ENCODE data around the gene SKIDA1.
A peak's percentile ranks its signal among the peaks of the same experiment; 100 is the strongest.

Gene SKIDA1

DNA sequence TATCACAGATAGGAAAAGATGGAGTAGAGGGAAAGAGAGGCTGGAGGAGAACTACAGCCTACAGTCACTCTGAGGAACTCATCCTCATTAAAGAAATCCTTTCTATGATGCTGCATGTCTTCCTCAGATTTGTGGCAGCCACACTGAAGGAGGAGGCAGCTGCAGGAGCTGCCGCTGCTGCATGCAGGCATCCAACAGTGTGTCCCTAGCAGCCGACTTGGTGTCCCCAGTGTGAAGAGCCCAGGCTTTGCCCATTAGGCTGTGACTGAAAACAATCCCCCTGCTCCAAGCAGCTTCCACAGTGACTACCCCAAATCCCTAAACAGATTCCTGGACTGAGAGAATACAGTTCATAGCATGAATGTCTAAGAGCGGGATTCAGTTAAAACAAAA lies 23.1 kb downstream of the SKIDA1 start:
- DNase-seq (ENCODE audit: low read depth in 2 of 2): no peak

DNA sequence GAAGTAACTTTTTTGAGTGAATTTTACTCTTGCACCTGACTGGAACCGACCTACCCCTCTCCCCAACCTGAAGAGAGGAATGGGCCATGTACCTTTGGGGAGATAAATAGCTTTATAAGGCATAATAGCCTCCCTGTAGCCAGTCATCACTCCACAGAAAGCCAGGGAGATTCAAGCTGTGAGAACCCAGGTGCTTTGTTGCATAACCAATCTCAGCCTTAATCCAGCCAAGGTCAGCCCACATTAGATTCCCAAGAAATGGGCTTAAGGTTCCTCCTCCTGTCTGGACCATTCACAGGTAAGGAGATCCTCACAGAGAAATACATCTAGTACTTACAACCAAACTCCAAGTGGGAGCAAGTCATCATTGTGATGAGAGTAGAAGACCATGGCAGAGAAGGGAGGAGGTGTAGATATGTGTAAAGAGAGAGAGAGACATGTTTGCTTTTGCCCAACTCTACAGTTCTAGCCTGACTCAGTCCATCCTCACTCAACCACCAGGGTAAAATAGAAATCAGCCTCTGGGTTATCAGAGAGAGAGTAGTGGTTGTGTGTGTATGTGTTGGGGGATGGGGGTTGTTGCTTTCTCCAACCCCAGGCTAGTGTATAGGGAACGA lies 23.6 kb downstream of the SKIDA1 start:
- DNase-seq (ENCODE audit: low read depth in 2 of 2): no peak

GRCh38 chr10:21501091-21501490 lies 24.4 kb downstream of the SKIDA1 start:
- DNase-seq (ENCODE audit: low read depth in 2 of 2): no peak

DNA sequence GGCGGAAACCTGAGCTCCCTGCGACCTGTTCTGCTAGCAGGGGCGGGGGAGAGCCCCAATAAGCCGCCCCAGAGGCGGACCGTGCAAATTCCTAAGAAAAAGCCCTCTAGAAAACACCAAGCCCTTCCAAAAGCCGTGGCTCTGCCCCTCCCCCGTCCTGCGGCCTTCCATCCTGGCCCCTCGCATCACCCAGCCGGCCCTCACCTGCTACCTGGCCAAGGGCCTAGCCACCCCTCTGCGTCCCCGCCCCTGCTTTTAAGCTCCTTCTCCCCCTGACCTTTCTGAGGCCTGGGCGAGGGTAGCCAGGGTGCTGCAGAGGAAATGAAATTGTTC lies 24.9 kb downstream of the SKIDA1 start:
- DNase-seq (ENCODE audit: low read depth in 2 of 2): no peak

GRCh38 chr10:21499701-21500577 lies 25.5 kb downstream of the SKIDA1 start:
- no peak for DNase-seq (ENCODE audit: low read depth in 2 of 2)

GRCh38 chr10:21498986-21499385 lies 26.5 kb downstream of the SKIDA1 start:
- DNase-seq (ENCODE audit: low read depth in 2 of 2): no peak

DNA sequence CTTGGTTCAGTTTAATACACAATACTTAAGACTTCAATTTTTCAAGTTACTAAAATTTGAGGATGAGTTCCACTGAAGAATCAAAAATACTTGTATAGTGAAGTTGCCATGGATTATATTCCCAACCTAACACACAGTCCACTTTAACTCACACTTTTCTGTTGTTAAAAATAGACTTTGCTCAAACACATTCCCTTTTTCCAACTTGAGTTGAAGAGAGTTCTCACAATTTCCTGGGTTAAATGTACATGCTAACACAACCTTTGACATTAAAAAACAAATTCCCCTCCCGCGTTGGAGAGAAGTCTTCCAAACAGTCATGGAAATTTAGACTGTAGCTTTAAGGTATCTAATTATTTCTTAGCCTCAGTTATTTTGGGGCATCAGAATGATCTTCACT lies 27.1 kb downstream of the SKIDA1 start:
- DNase-seq (ENCODE audit: low read depth in 2 of 2): no peak

- DNase-seq (ENCODE audit: low read depth in 2 of 2): no peak
Observed at GRCh38 chr10:21497177-21497807, 28.2 kb downstream of the SKIDA1 start.

GRCh38 chr10:21496343-21497176 lies 28.9 kb downstream of the SKIDA1 start:
- DNase-seq (ENCODE audit: low read depth in 2 of 2): no peak

DNA sequence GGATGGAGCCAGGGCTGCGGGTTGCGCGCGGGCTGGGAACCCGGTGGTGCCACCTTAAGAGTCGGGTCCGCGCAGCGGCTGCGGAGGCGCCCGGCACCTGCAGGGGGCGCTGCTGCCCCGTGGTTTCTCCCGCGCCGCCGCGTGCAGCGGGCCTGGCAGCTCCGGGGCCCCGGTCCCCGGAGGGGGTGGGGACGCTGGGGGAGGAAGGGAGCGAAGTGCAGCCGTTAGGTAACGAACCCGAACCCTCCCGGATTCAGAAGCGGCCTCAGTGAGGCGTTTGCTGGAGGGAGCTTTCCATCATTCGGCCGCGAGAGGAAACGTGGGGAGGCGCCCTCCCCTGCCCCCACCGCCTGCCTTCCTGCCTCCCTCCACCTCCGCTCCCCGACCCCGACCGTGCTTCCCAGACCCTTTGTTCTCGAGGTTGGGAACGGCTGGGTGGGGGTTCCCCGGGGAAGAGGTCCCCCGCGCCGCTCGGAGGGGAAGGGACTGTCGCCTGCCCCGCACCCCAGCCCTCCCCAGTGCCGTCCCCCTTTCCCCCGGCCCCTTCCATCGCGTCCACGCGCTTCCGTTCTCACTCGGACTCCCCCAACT lies 29.6 kb downstream of the SKIDA1 start:
- DNase-seq (ENCODE audit: low read depth in 2 of 2): peak; percentile 72 to 89

- DNase-seq (ENCODE audit: low read depth in 2 of 2): no peak
Observed at GRCh38 chr10:21495002-21495751, 30.3 kb downstream of the SKIDA1 start.

DNA sequence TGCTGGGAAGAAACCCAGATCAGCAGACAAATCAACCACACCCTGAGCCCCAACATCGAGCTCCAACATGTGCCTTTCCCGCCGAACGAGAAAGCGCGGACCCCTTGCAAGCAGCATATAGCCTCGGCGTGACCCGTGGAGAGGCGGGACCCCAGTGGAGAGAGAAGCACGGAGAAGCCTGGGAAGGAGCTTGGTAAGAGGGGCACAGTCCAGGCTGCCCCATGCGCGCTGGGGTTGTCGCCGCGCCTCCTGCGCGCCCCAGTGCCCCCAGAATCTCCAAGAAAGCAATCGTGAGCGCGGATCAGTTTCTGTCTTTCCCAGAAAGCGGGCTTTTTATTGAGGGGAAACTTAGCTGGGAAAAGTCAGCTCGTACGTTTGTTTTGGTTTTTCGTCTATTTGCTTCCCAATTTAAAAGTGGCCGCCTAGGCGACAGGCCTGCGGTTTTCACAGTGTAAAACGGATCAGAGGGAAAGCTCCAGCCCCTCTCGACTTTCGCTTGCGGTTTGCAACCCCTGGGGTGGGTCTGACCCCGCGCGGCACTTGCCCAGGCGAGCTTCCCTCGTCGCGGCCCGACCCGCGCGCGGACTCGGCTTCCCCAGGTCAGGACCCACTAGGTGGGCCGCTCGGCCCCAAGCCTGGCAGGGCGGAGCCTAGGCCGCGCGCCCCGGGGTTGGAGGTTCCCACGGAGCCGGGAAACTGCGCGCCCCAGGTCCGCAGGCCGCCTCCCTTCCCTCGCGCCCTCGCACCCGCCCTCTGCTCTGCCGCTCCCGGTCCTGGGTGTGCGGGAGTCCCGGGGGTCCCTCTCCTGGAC lies 31.1 kb downstream of the SKIDA1 start:
- DNase-seq (ENCODE audit: low read depth in 2 of 2): no peak

GRCh38 chr10:21493784-21494183 lies 31.7 kb downstream of the SKIDA1 start:
- DNase-seq (ENCODE audit: low read depth in 2 of 2): no peak

GRCh38 chr10:21492421-21492820 lies 33.1 kb downstream of the SKIDA1 start:
- no peak for DNase-seq (ENCODE audit: low read depth in 2 of 2)

DNA sequence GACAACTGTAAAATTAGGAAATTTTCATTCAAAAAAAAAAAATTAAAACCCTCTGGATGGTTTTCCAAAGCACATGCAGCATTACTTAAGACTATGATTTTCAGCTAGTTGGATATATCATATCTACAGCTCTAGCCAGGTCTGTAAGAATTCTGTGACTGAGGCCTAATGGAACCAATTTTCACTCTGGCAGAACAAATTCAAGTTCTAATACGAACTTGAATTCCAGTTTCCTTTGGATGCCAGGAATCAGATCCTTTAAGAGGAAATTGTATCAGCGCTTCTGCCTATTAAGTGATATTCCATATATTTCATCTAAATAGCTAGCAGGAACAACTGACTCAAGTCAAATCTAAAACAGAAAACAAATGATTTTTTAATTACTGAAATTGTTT lies 34.8 kb downstream of the SKIDA1 start:
- no peak for DNase-seq (ENCODE audit: low read depth in 2 of 2)

DNA sequence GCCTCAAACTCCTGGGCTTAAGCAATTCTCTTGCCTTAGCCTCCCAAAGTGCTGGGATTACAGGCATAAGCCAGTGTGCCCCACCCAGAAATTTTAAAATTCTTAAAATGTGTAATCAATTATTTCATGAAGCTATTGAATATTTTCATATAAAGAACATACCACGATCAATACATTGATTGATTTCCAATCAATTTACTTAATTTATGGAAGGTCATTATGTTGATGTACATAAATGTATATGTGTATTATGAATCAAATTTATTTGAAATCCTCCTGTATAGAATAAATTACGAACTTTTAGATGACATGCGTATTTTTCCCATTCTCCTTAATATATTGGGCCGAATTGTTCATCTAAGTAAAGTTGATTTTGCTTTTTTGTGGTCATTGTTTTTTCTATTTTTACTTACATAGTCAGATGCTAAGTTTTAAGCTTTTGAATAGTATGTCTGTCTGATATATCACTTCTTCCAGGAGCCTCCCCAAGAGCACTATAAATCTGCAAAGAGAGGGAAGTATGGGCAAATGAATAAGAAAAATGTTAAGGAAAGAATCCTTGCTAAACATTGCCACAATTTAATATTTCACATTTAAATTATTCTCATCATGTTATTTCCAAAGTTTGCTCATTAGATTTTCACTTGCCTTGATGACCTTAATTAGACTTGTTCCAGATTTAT lies 35.3 kb downstream of the SKIDA1 start:
- no peak for DNase-seq (ENCODE audit: low read depth in 2 of 2)

DNA sequence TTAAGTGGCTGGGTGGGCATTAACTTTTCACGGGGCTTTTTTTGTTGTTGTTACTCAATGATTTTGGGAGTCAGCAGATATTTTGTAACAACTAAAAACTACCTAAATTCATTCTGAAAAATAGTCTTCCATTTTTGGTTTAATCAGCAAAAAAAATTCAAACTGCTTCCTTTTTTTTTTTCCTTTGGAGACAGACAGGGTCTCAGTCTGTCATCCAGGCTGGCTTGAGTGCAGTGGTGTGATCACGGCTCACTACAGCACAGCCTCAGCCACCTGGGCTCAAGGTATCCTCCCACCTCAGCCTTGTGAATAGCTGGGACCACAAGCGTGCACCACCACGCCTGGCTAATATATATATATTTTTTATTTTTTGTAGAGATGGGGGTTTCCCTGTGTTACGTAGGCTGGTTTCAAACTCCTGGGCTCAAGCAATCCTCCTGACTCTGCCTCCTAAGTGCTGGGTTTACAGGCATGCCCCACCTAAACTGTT lies 36.5 kb downstream of the SKIDA1 start:
- no peak for DNase-seq (ENCODE audit: low read depth in 2 of 2)

DNA sequence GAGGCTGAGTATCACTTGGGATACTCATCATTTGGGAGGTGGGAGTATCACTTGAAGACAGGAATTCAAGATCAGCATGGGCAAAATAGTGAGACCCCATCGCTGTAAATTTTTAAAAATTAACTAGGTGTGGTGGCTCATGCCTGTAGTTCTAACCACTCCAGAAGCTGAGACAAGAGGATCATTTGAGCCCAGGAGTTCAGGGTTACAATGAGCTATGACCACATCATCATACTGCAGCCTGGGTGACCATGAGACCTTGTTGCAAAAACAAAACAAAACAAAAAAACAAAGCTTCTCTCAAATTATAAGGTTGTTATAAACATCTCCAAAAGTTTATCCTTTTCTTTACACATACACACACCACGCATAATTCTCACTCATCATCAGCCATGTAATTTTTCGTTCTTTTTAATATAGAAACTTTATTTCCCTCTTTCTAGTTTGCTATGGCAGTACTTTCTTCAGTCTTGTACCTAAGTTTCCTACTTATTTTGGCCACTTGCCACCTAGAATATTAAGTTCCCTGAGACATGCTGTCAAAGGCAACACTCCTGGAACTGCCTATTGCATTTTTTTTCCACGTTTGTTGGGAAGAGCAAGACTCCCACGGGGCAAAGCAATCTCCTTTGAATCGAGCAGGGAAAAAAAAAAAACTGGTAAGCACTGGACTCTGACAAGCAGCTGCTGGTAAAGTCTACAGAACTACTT lies 37.1 kb downstream of the SKIDA1 start:
- no peak for DNase-seq (ENCODE audit: low read depth in 2 of 2)
